ENCODE results near the gene ABCA5.

DNA sequence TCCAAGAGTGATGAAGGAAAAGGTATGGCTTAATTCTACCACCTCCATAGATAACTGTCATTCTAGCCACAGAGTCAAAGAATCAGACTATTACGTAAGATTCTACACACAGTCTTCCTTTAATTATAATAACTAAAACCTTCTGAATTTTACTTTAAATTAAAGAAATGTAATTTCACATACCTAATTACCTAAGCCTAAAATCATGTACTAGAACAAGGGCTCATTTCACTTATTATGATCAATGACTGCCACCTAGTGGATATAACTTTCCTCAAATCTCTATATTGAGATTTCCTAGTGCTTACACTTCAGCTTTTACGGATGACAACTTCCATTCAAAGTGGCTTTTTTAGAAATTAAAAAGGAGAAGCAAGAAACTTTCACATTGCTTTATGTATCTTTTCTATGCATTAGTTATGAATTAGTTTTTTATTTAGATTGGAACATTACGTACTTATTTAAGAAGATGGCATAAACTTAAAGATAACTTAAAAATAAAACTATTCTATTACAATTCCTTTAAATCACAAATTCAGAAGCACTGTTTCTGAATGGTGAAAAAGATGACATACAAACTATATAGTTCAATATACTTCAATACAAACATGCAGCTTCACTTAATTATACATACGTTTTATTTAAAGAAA is 80.1 kb downstream of the ABCA5 start:
- TF ChIP-seq, protein P1, sequence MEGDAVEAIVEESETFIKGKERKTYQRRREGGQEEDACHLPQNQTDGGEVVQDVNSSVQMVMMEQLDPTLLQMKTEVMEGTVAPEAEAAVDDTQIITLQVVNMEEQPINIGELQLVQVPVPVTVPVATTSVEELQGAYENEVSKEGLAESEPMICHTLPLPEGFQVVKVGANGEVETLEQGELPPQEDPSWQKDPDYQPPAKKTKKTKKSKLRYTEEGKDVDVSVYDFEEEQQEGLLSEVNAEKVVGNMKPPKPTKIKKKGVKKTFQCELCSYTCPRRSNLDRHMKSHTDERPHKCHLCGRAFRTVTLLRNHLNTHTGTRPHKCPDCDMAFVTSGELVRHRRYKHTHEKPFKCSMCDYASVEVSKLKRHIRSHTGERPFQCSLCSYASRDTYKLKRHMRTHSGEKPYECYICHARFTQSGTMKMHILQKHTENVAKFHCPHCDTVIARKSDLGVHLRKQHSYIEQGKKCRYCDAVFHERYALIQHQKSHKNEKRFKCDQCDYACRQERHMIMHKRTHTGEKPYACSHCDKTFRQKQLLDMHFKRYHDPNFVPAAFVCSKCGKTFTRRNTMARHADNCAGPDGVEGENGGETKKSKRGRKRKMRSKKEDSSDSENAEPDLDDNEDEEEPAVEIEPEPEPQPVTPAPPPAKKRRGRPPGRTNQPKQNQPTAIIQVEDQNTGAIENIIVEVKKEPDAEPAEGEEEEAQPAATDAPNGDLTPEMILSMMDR (IDR thresholded peaks at IDR 0.05) = peak; percentile 64 to 73 (median 68)
- no peak for TF ChIP-seq POLR2A (IDR thresholded peaks at IDR 0.05)
